ENCODE results near the gene ADAMTS12. TPM values are rescaled to one million over a fixed set of nuclear protein-coding genes. Genes with fewer than 3 reads are reported as not detected.

ADAMTS12 gene
- total RNA-seq, 1 experiment from 2014 or later, result not detected

- H3K36me3 Mint-ChIP-seq (ENCODE audit: insufficient read depth, unreplicated experiment), result no peaks in the 10 kb centered on the region
- Histone ChIP-seq H3K36me3 (ENCODE audit: control insufficient read depth, insufficient read depth, low read length) (no peaks in the 10 kb centered on the region), H3K9me3 (no peaks in the 10 kb centered on the region), H3K27me3 (replicated peaks; ENCODE audit: control insufficient read depth, insufficient read depth, low read length) (peaks cover 1% of the 10 kb centered on the region), H3K4me3 (ENCODE audit: low read depth, low read length) (no peak overlapping the region), H3K4me1 (no peaks in the 10 kb centered on the region)
- intact Hi-C loops (cut with micrococcal nuclease; ENCODE audit: unreplicated experiment), result no loop called here
- ChIA-PET CTCF (no interaction called here), POLR2A (no interaction called here)
- DNase-seq, result no peak
- no peak for TF ChIP-seq CTCF (IDR thresholded peaks at IDR 0.05; ENCODE audit: insufficient read depth in 1 of 2, low read depth in 1 of 2, low read length in 1 of 2, severe bottlenecking in 1 of 2, unreplicated experiment in 1 of 2)
- H3K9me3 Mint-ChIP-seq (ENCODE audit: unreplicated experiment), result no peaks in the 10 kb centered on the region
- no TSS peak for BruUV-seq (replicated peaks)
- peaks cover 30% of the 10 kb centered on the region for H3K27me3 Mint-ChIP-seq (ENCODE audit: insufficient read depth, unreplicated experiment)
- no peaks in the 10 kb centered on the region for H3K4me1 Mint-ChIP-seq (ENCODE audit: low read depth, unreplicated experiment)
- no peak overlapping the region for H3K4me3 Mint-ChIP-seq (ENCODE audit: unreplicated experiment)
- H3K27ac Mint-ChIP-seq (ENCODE audit: unreplicated experiment), result no peak overlapping the region
These were observed 256.2 kb downstream of the ADAMTS12 start for GRCh38 chr5:33635582-33635981.

- peaks cover 25% of the 10 kb centered on the region for H3K27me3 Mint-ChIP-seq (ENCODE audit: insufficient read depth, unreplicated experiment)
- H3K4me1 Mint-ChIP-seq (ENCODE audit: low read depth, unreplicated experiment), result no peaks in the 10 kb centered on the region
These were observed 258.1 kb downstream of the ADAMTS12 start for GRCh38 chr5:33633699-33634098.

GRCh38 chr5:33631786-33632185 is 260.0 kb downstream of the ADAMTS12 start:
- POLR2A ChIA-PET, result no interaction called here

More at GRCh38 chr5:33633699-33634098, 258.1 kb downstream of the ADAMTS12 start:
- H3K4me3 Mint-ChIP-seq (ENCODE audit: unreplicated experiment), result no peak overlapping the region
- Histone ChIP-seq H3K4me3 (ENCODE audit: low read depth, low read length) (no peak overlapping the region), H3K27me3 (replicated peaks; ENCODE audit: control insufficient read depth, insufficient read depth, low read length) (no peaks in the 10 kb centered on the region; the same call in 1 of the 2 replicates), H3K36me3 (ENCODE audit: control insufficient read depth, insufficient read depth, low read length) (no peaks in the 10 kb centered on the region), H3K4me1 (no peaks in the 10 kb centered on the region), H3K9me3 (no peaks in the 10 kb centered on the region)
- H3K27ac Mint-ChIP-seq (ENCODE audit: unreplicated experiment), result no peak overlapping the region
- no TSS peak for BruUV-seq (replicated peaks)
- no peaks in the 10 kb centered on the region for H3K36me3 Mint-ChIP-seq (ENCODE audit: insufficient read depth, unreplicated experiment)
- POLR2A ChIA-PET, result no interaction called here
- H3K9me3 Mint-ChIP-seq (ENCODE audit: unreplicated experiment), result no peaks in the 10 kb centered on the region
- CTCF ChIA-PET, result no interaction called here
- intact Hi-C loops (cut with micrococcal nuclease; ENCODE audit: unreplicated experiment), result no loop called here
- no peak for DNase-seq
- TF ChIP-seq CTCF (IDR thresholded peaks at IDR 0.05; ENCODE audit: insufficient read depth in 1 of 2, low read depth in 1 of 2, low read length in 1 of 2, severe bottlenecking in 1 of 2, unreplicated experiment in 1 of 2), result no peak

More at GRCh38 chr5:33631786-33632185, 260.0 kb downstream of the ADAMTS12 start:
- no peaks in the 10 kb centered on the region; the same call in 1 of the 2 replicates for H3K27me3 ChIP-seq (replicated peaks; ENCODE audit: control insufficient read depth, insufficient read depth, low read length)
- Mint-ChIP-seq H3K27ac (ENCODE audit: unreplicated experiment) (no peak overlapping the region), H3K9me3 (ENCODE audit: unreplicated experiment) (no peaks in the 10 kb centered on the region), H3K4me1 (ENCODE audit: low read depth, unreplicated experiment) (no peaks in the 10 kb centered on the region), H3K36me3 (ENCODE audit: insufficient read depth, unreplicated experiment) (no peaks in the 10 kb centered on the region), H3K4me3 (ENCODE audit: unreplicated experiment) (no peak overlapping the region), H3K27me3 (ENCODE audit: insufficient read depth, unreplicated experiment) (peaks cover 10% of the 10 kb centered on the region)
- no TSS peak for BruUV-seq (replicated peaks)
- no peaks in the 10 kb centered on the region for H3K9me3 ChIP-seq
- CTCF ChIA-PET, result no interaction called here
- TF ChIP-seq CTCF (IDR thresholded peaks at IDR 0.05; ENCODE audit: insufficient read depth in 1 of 2, low read depth in 1 of 2, low read length in 1 of 2, severe bottlenecking in 1 of 2, unreplicated experiment in 1 of 2), result no peak
- no peaks in the 10 kb centered on the region for H3K4me1 ChIP-seq
- H3K4me3 ChIP-seq (ENCODE audit: low read depth, low read length), result no peak overlapping the region
- no peaks in the 10 kb centered on the region for H3K36me3 ChIP-seq (ENCODE audit: control insufficient read depth, insufficient read depth, low read length)
- no peak for DNase-seq
- intact Hi-C loops (cut with micrococcal nuclease; ENCODE audit: unreplicated experiment), result no loop called here
